ENCODE results near the gene PTPRT.
"Not testable (repeated sequence)": the region's sequence is repeated elsewhere in the genome, so short reads cannot be mapped to it uniquely, and the experiment has no call there.

The PTPRT gene

DNA sequence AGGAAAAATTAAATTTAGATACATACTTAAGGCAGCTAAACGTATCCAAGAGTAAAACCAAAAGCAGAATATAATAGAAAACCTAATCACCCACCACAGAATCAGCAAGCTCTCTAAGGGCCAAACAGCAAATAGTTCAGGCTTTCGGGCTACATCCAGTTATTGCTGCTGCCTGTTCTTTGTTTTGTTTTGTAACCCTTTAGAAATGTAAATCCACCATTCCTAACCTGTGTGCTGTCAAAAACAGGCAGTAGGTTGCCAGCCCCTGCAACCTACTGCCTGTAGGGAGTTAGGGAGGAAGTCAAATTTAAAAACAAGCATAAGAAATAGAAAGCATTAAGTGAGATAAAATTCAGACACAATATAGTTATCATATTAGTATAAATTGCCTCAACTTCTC, 225.9 kb downstream of the PTPRT start:
- no peak for DNase-seq

DNA sequence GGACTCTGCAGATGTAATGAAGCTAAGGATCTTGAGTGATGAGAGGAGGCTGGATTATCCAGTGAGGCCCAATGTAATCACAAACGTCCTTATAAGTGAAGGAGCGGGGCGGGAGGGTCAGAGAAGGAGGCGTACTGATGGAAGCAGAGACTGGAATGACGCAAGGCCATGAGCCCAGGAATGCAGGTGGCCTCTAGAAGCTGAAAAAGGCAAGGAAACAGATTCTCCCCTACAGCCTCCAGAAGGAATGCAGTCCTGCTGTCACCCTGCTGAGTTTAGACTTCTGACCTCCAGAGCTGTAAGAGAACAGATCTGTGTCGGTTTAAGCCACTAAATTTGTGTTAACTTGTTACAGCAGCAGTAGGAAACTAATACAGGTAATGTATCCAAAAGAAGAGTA, 227.9 kb downstream of the PTPRT start:
- no peak for DNase-seq

DNA sequence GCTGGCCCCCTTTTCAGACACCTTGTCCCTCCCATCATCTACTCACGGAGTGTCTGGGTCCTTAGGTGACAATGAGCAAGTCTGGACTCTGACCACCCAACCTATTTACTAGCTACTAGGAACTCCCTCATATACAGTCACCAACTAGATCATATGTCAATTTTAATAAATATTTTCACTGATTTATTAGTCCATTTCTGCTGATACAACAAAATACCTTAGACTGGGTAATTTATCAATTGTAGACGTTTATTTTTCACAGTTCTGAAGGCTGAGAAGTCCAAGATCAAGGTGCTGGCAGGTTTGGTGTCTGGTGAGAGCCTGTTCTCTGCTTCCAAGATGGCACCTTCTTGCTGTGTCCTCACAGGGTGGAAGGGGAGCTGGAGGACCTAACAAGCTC, 229.7 kb downstream of the PTPRT start:
- no peak for DNase-seq

DNA sequence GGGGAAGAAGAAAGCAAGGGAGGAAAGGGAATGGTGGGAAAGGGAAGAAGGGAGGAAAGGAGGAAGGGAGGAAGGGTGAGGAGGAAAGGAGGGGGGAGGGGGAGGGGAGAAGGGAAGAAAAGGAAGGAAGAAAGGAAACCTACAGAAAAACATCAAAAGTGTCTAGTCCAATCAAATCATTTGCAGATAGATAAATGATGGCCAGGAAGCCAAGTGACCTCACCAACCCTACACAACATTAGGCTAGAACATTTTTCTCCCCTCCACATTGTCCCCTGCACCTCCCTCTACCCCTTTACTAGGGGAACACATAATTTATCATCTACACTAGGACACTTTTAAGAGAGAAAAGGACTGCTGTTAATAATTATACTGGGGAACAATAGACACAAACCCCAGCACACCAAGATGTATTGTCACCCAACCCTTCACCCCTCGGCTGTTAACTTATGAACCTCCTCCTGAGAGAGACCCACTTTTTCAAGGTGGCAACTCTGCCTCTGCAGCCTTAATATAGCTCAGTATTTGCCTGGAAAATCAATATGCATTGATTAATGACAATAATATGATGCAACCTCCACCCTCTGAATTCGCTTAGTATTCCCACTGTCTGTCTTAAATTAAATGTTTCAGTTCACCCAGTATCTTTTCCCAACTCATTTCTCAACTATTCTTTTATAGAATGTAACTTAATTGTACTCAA, 231.2 kb downstream of the PTPRT start:
- no peak for DNase-seq

DNA sequence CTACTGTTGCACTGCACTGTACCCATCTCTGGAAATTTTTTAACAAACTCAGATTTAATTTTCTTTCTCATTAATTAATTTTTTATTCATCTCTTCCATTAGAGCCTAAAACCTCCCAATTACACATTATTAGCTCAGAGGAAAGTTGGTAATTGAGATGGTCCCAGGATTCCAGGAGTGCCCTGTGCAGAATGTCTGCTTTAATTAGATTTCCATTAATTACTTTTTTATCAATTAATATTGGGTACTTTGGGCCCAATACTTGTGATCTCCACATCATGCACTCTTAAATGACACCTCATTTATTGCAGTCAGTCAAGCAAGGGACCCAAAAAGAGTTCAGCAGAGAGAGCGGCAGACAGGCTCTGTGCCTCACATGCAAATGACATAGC, 232.0 kb downstream of the PTPRT start:
- DNase-seq: no peak

DNA sequence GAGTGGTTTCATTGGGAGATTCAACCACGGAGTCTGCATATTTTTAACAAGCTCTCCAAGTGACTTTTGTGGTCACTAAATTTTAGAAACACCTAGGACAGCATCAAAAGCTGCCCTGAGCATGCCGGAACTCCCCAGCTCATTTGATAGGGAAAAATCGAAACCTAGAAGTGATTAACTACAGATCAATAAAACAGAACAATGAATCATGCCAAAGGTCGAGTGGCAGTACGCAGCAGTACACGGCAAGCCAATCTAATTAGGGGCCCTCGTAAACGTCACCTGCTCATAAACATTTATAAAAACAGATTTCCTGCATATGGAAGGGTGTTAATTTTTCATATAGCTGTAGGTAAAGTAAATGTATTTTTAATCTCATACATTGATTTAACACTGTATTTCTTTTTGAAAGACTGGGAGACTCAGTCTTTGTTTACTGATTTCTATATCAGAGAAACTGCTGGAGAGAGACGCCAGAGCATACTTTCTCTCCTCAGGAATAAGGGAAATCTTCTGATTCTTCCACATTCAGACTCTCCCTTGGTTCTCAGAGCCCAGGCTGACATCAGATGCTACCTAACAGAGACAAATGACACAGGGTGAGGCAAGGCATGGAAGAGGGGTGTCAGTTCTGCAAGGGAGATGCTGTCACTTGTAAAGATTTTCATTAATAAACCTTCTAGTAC, 232.5 kb downstream of the PTPRT start:
- DNase-seq: no peak

DNA sequence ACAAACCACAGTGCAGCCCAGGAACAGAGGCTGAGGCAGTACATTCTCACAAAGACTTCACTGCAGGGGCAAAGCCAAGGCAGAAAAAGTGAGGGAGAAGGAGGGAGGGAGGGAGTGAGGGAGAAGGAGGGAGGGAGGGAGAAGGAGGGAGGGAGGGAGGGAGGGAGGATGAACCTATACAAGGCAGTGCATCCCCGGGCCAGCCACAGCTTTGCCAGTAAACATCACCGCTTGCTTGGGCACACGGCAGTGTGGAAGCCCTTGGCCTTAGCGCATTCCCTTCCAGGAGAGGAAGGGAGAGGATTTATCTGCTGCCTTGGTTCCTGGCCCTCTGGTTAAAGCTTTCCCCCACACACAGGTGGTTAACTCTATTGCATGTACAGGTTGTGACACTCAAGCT, 234.0 kb downstream of the PTPRT start:
- DNase-seq: no peak

DNA sequence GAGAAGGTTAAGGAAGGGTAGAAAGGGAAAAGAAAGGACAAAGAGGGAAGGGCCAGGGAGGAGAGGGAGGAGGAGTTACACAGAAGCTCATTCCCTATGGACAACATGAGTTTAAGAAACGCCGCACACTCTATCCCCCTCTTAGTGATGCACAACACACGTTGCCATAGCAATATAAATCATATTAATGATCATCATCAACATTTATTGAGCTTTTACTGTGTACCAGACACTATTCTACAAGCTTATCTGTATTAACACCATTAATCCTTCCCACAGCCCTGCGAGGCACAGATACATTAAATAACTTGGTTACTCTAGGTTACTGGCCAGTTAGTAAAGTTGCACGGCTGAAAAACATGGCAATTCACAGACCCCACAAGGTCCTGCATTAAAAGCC, 234.8 kb downstream of the PTPRT start:
- DNase-seq: no peak

DNA sequence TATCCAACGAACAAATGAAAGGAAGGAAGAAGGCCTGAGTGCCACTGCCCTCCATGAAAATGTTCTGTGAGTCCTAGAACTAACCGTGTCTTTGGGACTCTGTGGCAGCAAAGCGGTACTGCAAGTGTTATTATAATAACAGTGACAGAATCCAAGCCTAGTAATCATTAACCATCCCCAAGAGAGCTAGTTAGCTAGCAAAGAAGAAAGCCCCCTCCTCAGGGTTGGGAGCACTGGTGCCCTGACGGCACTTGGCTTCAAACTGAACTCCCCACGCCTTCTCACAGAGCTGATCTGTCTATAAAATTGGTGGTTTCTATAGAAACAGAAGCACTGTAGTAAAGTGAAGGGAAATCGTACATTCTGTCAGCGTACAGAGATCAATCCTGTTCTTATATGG, 239.8 kb downstream of the PTPRT start:
- peak; percentile 11 to 58 for DNase-seq

DNA sequence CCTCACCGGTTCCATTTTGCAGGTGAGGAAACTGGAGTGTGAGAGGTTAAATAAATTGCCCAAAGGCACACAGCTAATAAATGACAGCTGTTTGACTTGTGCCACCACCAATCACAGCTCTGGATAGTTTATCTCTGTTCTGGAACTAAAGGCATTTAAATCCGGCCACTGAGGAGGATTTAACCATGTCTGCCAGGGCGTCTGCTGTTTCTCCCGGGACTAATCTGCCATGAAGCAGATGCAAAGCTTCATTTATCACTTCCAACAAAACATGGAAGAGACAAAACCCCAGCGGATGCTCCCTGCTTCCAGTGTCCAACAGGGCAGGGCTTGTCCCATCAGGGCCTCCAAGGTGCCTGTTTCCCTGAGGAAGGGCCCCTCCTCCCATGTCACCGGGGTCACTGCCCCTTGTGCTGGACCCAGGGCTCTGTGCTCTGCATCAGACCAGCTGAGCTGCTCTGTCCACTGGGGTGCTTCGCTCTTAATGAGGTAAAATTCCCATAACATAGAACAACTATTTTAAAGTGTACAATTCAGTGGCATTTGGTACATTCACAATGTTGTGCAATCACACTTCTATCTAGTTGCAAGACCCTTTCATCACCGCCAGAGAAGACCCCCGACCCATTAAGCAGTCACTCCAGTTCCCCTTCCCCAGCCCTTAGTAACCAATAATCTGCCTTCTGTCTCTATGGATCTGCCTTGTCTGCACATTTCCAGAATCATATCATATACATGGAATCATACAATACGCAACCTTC, 244.3 kb downstream of the PTPRT start:
- peak in 1 of 2 experiments; percentile 11 for DNase-seq

DNA sequence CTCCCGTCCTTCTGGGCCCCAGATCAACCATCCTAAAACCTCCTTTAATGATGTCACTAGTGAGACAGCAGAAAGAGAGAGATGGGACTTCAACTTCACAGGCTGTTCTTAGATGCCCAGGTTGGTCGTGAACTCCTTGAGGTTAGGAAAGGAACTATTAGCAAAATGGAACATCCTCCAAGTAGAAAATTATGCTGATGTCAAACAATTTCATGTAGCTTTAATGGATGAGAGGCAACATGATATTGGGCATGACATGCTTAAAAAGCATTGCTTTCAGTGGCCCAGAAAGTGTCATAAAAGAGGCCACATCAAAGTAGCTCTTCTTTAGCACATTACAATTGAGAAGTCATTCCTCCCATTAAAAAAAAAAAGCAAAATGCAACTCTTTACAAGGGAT, 248.1 kb downstream of the PTPRT start:
- DNase-seq: no peak

DNA sequence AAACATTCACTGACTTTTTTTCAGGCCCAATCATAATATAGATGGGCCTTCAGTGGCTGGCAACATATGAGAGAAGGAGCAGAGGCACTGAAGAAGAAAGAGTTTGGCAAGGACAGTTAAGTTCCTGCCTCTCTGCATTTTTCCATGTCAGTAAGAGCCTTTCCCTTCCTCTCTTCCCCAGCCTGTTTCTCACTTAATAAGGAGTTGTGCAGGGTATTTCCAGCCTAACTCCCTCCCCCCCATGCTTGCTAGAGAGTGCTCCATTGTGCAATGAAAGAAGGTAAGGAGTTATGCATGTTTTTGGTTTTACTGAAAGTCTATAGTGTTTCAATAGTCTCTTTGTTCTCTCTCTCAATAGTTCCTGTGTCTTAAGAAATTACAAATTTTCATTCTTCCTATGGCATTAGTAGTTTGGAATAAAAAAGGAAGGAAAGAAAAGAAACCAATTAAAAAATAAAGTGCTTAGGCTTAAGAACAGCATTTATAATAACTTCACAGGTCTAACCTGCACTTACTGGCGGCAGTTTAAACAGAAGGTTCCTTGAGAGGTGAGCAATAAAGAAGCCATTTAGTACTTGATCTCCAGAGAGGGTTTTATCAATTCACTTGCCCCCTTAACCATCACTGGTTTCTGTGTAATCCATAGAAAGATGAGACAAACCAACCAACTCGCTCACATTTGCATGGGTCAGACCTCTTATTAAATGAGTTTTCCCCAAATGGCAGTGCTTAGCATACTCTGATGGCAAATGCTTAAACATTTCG, 251.1 kb downstream of the PTPRT start:
- no peak for DNase-seq

DNA sequence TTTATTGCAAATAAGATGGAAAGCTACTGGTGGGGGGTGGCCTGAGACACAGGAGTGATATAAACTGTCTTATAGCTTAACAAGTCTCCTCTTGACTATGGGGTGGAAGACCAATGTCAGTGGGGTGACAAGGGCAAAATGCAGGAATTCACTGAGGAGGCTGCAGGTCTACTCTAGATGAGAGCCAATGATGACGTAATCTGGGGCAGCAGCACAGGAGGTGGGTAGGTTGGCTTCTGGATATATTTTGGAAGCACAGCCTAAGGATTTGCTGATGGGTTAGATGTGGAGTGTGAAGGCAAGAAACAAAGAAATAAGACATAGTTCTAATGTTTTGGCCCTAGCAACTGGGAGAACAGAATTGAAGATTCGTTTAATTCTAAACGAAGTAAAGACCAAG, 253.2 kb downstream of the PTPRT start:
- DNase-seq: no peak

DNA sequence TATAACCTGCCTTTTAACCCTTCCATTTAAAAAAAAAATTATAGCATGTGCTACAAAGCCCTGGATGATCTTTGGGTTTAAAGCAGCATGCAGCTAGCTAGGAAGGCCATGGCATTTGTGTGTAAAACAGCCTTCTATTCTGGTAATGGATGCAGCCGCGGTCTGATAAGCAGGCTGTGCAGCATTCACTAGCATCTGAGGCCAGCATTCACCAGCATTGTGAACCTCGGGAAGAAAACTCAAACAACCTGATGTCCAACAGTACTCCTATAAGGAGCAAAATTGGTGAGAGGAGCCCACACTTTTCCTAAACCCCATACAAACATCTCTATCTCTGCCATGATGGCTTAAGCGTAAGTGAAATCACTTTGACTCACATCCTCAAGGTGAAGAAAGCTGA, 265.5 kb downstream of the PTPRT start:
- no peak for DNase-seq

DNA sequence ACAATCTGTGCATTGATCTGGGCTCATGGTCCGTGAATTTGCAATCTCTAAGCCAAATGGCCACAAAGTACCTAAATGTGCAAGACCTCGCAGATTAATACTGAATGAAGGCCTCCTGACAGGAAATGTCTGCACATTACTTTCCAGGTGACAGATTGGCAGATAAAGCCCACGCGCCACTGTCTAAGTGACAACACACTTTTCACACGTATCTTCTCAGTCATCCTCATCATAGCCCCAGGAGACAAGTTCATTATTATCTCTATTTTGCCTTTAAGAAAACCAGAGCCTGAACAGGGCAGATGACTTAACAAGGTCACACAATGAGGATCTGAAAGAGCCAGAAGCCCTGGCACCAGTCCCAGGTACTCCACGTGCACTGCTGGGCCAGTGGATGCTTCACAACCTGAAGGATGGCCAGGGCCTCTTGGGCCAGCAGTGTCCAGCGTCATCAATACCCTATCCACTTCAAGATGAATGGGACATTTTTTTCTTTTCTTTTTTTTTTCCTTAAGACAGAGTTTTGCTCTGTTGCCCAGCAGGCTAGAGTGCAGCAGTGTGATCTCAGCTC, 266.3 kb downstream of the PTPRT start:
- DNase-seq: no peak

DNA sequence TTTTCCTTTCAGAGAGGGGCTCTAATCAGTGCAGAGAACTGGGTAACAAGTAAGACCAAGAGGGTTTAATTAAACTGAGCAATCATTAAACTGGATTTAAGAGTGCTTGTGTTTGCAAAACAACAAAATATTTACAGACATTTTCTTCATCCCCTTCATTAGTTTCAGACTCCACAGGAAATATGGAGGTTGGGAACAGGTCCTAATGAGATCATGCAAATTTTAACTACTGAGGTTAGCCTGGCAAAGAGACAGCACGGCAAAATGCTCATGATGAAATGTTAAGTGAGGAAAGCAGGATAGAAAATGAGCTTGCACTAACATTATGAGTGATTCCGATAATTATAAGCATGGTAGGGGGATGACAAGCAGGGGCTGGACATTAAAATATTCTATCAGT, 268.9 kb downstream of the PTPRT start:
- DNase-seq: peak; percentile 68 to 76

DNA sequence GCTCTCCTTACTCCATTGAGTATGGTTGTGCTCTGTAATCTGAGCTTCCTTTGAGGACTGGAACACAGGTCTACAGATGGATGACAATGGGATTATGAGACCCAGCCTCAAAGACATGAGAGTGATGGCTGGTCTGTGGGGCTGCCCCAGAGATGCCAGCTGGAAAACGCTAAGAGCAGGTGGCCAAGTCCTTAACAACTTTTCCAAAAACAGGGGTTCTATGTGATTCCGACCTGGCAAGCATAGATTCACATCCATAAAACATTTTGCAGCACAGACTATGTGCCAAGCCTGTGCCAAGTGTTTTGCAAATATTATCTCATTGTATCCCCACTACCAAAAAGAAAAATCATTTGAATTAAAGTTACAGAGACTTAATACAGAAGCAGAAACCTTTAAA, 270.4 kb downstream of the PTPRT start:
- no peak for DNase-seq

DNA sequence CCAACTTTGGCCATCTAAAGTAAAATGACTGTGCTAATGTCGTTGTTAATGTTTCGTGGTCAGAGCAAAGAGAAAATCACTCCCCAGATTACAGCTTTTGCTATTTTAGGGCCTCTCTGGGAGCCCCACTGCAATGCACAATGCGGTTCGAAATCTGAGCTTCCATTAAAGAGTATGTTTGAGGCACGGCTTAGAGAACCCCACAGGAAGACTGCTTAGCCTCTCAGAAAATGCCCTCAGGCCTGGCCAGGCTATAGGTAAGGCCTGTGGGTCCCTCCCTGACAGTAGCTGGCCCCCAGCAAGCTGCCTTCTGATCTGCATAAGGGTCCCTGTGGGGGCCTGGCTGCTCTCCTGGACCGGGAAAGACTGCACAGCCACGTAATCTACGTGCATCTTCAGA, 274.6 kb downstream of the PTPRT start:
- no peak for DNase-seq

DNA sequence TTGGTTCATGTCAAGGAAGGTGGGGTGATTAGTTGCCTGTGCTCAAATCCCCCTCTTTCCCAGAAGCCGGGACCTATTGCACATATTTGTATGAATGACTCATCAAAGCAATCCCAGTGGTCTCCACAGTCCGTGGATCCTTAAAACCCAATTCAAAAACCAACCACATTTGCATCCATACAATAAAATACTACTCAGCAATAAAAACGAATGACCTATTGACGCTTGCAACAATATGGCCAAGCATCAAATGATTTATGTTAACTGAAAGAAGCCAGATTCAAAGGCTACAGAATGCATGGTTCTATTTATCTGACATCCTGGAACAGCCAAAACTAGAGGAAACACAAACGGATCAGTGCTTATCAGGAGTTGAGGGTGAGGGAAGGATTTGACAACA, 275.4 kb downstream of the PTPRT start:
- DNase-seq: no peak

DNA sequence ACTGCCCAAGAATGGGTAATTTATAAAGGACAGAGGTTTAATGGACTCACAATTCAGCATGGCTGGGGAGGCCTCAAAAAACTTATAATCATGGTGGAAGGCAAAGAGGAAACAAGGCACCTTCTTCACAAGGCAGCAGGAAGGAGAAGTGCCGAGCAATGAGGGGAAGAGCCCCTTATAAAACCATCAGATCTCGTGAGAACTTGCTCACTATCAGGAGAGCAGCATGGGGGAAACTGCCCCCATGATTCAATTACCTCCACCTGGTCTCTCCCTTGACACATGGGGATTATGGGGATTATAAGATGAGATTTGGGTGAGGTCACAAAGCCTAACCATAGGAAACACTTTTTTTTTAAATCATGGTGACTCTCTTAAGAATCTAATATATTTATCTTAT, 278.9 kb downstream of the PTPRT start:
- DNase-seq: not testable (repeated sequence)

DNA sequence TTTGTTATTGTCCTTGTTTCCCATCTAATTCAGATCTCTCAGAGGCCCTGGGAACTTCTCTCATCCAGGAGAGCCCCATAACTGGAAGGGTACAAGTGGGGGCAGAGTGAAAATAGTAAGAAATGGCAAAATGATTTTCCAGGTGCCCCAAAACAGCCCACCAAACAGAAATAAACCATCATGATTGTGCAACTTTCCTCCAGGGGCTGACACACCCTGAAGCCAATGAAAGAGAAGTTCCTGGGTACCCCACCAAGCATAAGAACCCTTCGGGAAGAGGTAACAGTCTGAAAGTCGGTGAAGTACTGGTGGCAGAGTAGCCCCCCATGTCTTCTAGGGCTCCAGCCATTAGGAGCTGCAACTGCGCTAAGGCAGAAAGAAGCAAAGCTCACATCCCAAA, 282.0 kb downstream of the PTPRT start:
- no peak for DNase-seq

DNA sequence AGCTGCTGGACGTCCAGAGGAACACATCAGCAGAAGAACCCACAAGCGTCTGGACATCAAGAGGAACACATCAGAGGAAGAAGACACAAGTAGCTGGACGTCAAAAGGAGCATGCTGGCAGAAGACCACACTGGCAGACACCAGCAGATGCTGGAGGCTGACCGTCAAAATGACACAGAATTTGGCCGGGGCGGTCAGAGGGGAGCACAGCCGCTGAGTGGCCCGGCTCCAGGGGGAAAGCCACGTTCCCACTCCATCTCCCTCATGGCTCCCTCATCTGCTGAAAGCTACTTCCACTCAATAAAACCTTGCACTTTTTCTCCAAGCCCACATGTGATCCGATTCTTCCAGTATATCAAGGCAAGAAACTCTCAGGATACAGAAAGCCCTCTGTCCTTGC, 283.6 kb downstream of the PTPRT start:
- DNase-seq: no peak

DNA sequence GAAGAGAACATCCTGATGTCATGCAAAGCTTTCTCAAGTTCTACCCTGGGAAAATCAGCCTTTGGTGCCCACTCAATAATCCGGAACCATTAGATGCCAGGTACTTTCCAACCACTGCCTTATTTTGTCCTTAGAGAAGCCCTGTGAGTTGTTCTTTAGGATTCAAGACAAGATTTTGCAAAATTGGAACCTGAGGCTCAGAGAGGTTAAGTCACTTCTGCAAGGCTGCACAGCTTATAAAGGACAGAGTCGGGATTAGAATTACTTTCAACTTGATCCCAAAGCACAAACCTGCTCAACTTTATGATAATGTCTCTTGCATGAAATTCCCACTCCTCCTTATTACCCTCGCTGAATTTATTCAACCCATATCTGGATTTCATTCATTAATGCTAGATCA, 287.2 kb downstream of the PTPRT start:
- DNase-seq: no peak
